ENCODE measurements around the gene EIPR1.

- TF ChIP-seq EP300 (IDR thresholded peaks at IDR 0.05) (no peak), CTCF (IDR thresholded peaks at IDR 0.05) (no peak)
Observed at GRCh38 chr2:3404349-3404894, 26.8 kb upstream of the EIPR1 start.
